ENCODE results near the gene RALGPS1. TPM values are rescaled to one million over a fixed set of nuclear protein-coding genes. Genes with fewer than 3 reads are reported as not detected.

The RALGPS1 gene
- total RNA-seq, 2 experiments from 2014 or later: 2.5 to 4.1 TPM

DNA sequence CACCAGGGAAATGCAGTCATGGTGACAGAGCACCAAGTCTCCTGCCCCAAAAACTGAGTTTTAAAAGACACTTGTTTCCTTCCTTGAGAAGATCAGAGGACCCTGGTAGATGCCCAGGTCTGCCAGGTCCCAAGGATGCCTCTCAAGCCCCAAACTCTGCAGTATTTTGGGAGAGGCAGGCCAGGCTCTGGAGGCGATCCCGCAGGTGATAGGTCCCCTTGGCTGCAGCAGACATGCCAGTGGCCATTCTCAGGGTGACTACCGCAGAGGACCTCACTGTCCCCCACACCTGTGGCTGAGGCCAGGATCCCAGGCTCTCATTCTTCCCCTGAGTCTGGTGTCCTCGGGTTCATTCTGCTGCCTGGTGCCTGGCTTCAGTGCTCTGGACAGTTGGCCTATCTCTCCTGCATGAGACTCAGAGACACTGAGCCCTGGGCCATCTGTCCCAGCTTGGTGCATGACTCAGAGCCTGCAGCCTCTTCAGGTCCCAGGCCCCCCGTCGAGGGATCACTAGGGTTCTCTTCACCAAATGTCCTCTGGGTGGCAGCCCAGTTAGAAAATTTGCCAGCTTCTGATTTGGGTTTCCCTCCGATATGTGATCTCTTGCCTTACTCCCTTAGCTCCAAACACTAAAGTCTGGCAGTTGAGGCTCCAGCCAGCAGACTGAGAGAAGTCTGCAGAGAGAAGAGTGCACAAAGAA lies 290.3 kb downstream of the RALGPS1 start:
- no peak overlapping the region for H3K27ac Mint-ChIP-seq
- peak; percentile 27 for ATAC-seq
- no peaks in the 10 kb centered on the region for H3K36me3 Mint-ChIP-seq (ENCODE audit: low read depth)
- no peaks in the 10 kb centered on the region for H3K4me1 Mint-ChIP-seq (ENCODE audit: low read depth)
- ChIA-PET POLR2A (no interaction called here), CTCF (interaction anchor here (1.1 to 1.8 kb wide), 4 partner anchors 10 to 264 kb away, joined by 3 to 11 read pairs (median 6); no protein-coding TSS in a partner anchor)
- no peak overlapping the region for H3K4me3 Mint-ChIP-seq
- no peak for DNase-seq
- H3K27me3 Mint-ChIP-seq (ENCODE audit: low read depth): peaks cover 2% of the 10 kb centered on the region
- H3K9me3 Mint-ChIP-seq (ENCODE audit: insufficient read depth): no peaks in the 10 kb centered on the region

DNA sequence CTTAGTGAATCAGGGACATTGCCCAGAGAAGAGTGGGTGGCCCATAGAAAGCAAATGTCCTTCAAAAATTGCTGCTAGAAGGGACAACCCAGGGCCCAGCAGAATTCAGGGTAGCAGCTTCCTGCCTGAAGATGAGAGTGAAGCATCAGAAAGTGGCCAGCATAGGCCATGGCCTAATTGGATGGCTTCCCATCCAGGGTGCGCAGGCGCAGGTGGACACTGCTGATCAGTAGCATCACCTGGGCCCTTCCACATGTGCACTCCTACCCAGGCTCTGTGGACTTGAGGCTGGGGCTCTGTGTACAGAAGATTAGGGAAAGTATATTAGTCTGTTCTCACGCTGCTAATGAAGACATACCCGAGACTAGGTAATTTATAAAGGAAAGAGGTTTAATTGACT lies 291.4 kb downstream of the RALGPS1 start:
- Mint-ChIP-seq H3K4me1 (ENCODE audit: low read depth) (no peaks in the 10 kb centered on the region), H3K27me3 (ENCODE audit: low read depth) (peaks cover 2% of the 10 kb centered on the region), H3K36me3 (ENCODE audit: low read depth) (no peaks in the 10 kb centered on the region), H3K27ac (no peak overlapping the region), H3K4me3 (no peak overlapping the region), H3K9me3 (ENCODE audit: insufficient read depth) (no peaks in the 10 kb centered on the region)
- DNase-seq (no peak), ATAC-seq (no peak)
- ChIA-PET CTCF (interaction anchor here (0.9 to 1.8 kb wide), 4 partner anchors 9 to 265 kb away, joined by 3 to 9 read pairs (median 4); no protein-coding TSS in a partner anchor), POLR2A (no interaction called here)

- Mint-ChIP-seq H3K27ac (no peak overlapping the region), H3K27me3 (ENCODE audit: low read depth) (peaks cover 2% of the 10 kb centered on the region), H3K36me3 (ENCODE audit: low read depth) (no peaks in the 10 kb centered on the region), H3K9me3 (ENCODE audit: insufficient read depth) (no peaks in the 10 kb centered on the region), H3K4me3 (no peak overlapping the region), H3K4me1 (ENCODE audit: low read depth) (no peaks in the 10 kb centered on the region)
- CTCF ChIA-PET: no interaction called here
- POLR2A ChIA-PET: no interaction called here
- DNase-seq (no peak), ATAC-seq (no peak)
Measured at GRCh38 chr9:127206666-127207065, 292.1 kb downstream of the RALGPS1 start.

GRCh38 chr9:127207734-127208410 lies 293.3 kb downstream of the RALGPS1 start:
- H3K27ac Mint-ChIP-seq: no peak overlapping the region
- CTCF ChIA-PET: no interaction called here
- no peaks in the 10 kb centered on the region for H3K36me3 Mint-ChIP-seq (ENCODE audit: low read depth)
- H3K4me1 Mint-ChIP-seq (ENCODE audit: low read depth): no peaks in the 10 kb centered on the region
- POLR2A ChIA-PET: no interaction called here
- H3K9me3 Mint-ChIP-seq (ENCODE audit: insufficient read depth): no peaks in the 10 kb centered on the region
- ATAC-seq: no peak
- no peak for DNase-seq
- peaks cover 2% of the 10 kb centered on the region for H3K27me3 Mint-ChIP-seq (ENCODE audit: low read depth)
- H3K4me3 Mint-ChIP-seq: no peak overlapping the region

- H3K4me1 Mint-ChIP-seq (ENCODE audit: low read depth): no peaks in the 10 kb centered on the region
- H3K4me3 Mint-ChIP-seq: no peak overlapping the region
- peaks cover 2% of the 10 kb centered on the region for H3K27me3 Mint-ChIP-seq (ENCODE audit: low read depth)
- ATAC-seq: no peak
- H3K9me3 Mint-ChIP-seq (ENCODE audit: insufficient read depth): no peaks in the 10 kb centered on the region
- H3K27ac Mint-ChIP-seq: no peak overlapping the region
- ChIA-PET CTCF (no interaction called here), POLR2A (no interaction called here)
- H3K36me3 Mint-ChIP-seq (ENCODE audit: low read depth): no peaks in the 10 kb centered on the region
- DNase-seq: no peak
Measured at GRCh38 chr9:127208416-127208815, 293.8 kb downstream of the RALGPS1 start.

DNA sequence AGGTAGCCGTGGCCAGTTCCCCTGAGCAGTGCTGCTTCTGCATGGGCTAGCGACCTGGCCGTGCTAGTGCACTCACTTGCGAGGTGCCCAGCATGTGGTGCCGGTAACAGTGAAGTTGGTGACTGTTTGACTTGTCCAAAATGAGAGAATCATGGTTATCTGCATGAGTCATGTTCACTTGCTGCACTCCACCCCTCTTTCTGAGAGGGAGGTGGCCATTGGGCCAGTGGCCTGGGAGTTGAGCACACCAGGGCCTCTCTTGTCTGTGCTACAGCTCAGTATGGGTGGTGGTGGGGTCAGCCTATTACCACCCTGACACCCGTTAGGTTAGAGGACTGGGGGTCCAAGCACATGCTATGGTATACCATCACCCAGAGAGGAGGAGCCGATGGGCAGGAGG lies 294.6 kb downstream of the RALGPS1 start:
- ChIA-PET POLR2A (no interaction called here), CTCF (no interaction called here)
- Mint-ChIP-seq H3K27me3 (ENCODE audit: low read depth) (peaks cover 6% of the 10 kb centered on the region), H3K36me3 (ENCODE audit: low read depth) (no peaks in the 10 kb centered on the region), H3K4me3 (no peak overlapping the region), H3K4me1 (ENCODE audit: low read depth) (no peaks in the 10 kb centered on the region), H3K9me3 (ENCODE audit: insufficient read depth) (no peaks in the 10 kb centered on the region), H3K27ac (no peak overlapping the region)
- ATAC-seq (no peak), DNase-seq (no peak)

- DNase-seq: no peak
- H3K27ac Mint-ChIP-seq: no peak overlapping the region
- no peaks in the 10 kb centered on the region for H3K9me3 Mint-ChIP-seq (ENCODE audit: insufficient read depth)
- peaks cover 6% of the 10 kb centered on the region for H3K27me3 Mint-ChIP-seq (ENCODE audit: low read depth)
- ChIA-PET POLR2A (no interaction called here), CTCF (interaction anchor here (1.2 kb wide), 1 partner anchor 11 kb away, joined by 6 read pairs; no protein-coding TSS in a partner anchor)
- no peak for ATAC-seq
- no peaks in the 10 kb centered on the region for H3K36me3 Mint-ChIP-seq (ENCODE audit: low read depth)
- no peaks in the 10 kb centered on the region for H3K4me1 Mint-ChIP-seq (ENCODE audit: low read depth)
- no peak overlapping the region for H3K4me3 Mint-ChIP-seq
Measured at GRCh38 chr9:127209948-127210640, 295.5 kb downstream of the RALGPS1 start.

DNA sequence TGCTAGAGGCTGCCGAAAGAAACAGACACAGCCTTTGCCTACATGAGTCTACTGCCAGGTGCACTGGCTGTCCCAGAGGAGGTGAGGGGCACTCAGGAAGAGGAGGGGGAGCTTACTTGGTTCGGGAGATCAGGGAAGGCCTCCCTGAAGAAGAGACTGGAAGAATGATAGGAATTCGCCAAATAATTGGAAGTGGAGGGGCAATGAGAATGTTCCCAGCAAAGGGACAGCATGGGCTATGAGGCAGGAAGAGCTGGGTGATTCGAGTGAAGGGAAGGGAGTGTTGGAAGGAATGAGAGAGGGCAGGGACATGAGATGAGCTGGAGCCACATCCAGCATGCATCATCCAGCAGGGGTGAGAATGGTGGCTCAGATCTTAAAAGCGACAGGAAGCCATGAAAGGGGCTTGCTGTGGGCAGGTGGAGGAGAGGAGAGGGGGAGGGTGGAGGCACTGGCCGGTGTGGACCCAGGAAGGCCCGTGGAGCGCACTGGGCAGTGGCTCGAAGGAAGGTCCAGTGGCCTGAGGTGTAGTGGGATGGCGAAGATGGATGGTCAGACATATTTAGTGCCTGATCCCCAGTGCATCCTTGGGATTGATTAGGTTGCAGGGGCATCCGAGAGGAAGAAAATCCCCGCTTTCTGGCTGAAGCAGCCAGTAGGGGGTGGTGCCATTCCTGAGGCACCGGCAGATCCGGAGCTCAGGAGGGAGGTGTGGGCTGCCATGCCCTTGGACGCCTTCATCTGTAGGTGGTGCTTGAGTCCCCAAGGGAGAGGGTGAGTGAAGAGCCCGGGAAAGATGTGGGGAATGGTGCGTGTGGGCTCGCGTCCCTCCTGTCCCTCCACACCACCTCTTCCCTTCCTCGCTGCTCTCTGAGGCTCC lies 296.5 kb downstream of the RALGPS1 start:
- CTCF ChIA-PET: interaction anchor here (1.2 kb wide), 1 partner anchor 12 kb away, joined by 6 read pairs; no protein-coding TSS in a partner anchor
- Mint-ChIP-seq H3K4me3 (no peak overlapping the region), H3K27me3 (ENCODE audit: low read depth) (peaks cover 6% of the 10 kb centered on the region), H3K27ac (no peak overlapping the region), H3K36me3 (ENCODE audit: low read depth) (no peaks in the 10 kb centered on the region), H3K9me3 (ENCODE audit: insufficient read depth) (no peaks in the 10 kb centered on the region), H3K4me1 (ENCODE audit: low read depth) (no peaks in the 10 kb centered on the region)
- POLR2A ChIA-PET: interaction anchor here (0.8 kb wide), 1 partner anchor 240 kb away, joined by 4 read pairs; the partner anchor contains the start of genes LRSAM1 and RPL12
- ATAC-seq (no peak), DNase-seq (no peak)

GRCh38 chr9:127211983-127212382 lies 297.4 kb downstream of the RALGPS1 start:
- ATAC-seq (no peak), DNase-seq (no peak)
- POLR2A ChIA-PET: interaction anchor here (0.8 kb wide), 1 partner anchor 239 kb away, joined by 4 read pairs; the partner anchor contains the start of genes LRSAM1 and RPL12
- peaks cover 4% of the 10 kb centered on the region for H3K27me3 Mint-ChIP-seq (ENCODE audit: low read depth)
- H3K27ac Mint-ChIP-seq: no peak overlapping the region
- CTCF ChIA-PET: no interaction called here
- no peaks in the 10 kb centered on the region for H3K9me3 Mint-ChIP-seq (ENCODE audit: insufficient read depth)
- no peaks in the 10 kb centered on the region for H3K4me1 Mint-ChIP-seq (ENCODE audit: low read depth)
- H3K4me3 Mint-ChIP-seq: no peak overlapping the region
- H3K36me3 Mint-ChIP-seq (ENCODE audit: low read depth): no peaks in the 10 kb centered on the region

GRCh38 chr9:127212453-127212852 lies 297.9 kb downstream of the RALGPS1 start:
- DNase-seq: no peak
- Mint-ChIP-seq H3K27me3 (ENCODE audit: low read depth) (peaks cover 4% of the 10 kb centered on the region), H3K27ac (no peak overlapping the region), H3K4me3 (no peak overlapping the region), H3K36me3 (ENCODE audit: low read depth) (no peaks in the 10 kb centered on the region), H3K9me3 (ENCODE audit: insufficient read depth) (no peaks in the 10 kb centered on the region), H3K4me1 (ENCODE audit: low read depth) (no peaks in the 10 kb centered on the region)
- POLR2A ChIA-PET: no interaction called here
- ATAC-seq: no peak
- CTCF ChIA-PET: interaction anchor here (1.1 to 3.8 kb wide), 3 partner anchors 32 to 278 kb away, joined by 3 to 14 read pairs (median 4); partner anchors contain the start of gene SLC2A8

DNA sequence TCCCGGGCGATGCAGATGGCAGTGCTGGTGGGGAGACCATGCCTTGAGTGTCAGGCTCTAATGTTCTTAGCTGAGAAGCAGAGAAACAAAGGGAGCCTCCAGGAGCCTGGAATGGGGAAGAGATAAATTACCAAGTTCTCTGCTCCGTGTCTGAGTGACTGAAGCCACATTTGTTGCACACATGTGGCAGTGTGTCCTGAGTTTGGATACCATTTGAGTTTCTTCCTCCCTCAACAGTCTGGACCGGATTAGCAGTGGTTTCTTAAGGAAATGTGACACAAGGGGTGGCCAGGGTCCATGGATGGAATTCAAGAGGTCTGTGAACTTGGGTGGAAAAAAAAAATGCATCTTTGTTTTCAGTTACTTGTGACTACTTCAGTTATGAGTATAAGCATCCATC lies 299.3 kb downstream of the RALGPS1 start:
- CTCF ChIA-PET: interaction anchor here (0.7 to 3.8 kb wide), 23 partner anchors 9 to 273 kb away, joined by 3 to 29 read pairs (median 4); partner anchors contain the start of genes LRSAM1, RPL12 and SLC2A8
- POLR2A ChIA-PET: interaction anchor here (1.0 to 1.7 kb wide), 2 partner anchors 11 to 237 kb away, joined by 3 to 7 read pairs; partner anchors contain the start of gene RPL12
- no peak overlapping the region for H3K27ac Mint-ChIP-seq
- no peaks in the 10 kb centered on the region for H3K4me1 Mint-ChIP-seq (ENCODE audit: low read depth)
- no peaks in the 10 kb centered on the region for H3K36me3 Mint-ChIP-seq (ENCODE audit: low read depth)
- H3K4me3 Mint-ChIP-seq: no peak overlapping the region
- H3K27me3 Mint-ChIP-seq (ENCODE audit: low read depth): peaks cover 4% of the 10 kb centered on the region
- DNase-seq (no peak), ATAC-seq (no peak)
- no peaks in the 10 kb centered on the region for H3K9me3 Mint-ChIP-seq (ENCODE audit: insufficient read depth)

Data from activated CD8-positive, alpha-beta T cell treated with anti-CD3 and anti-CD28 coated beads, Interleukin-2, amount 10 ng/mL, durations not matched to agents 7 days and 5 days (primary cell).